ENCODE measurements around the gene GOLGA3.
"Not testable (repeated sequence)": the region's sequence is repeated elsewhere in the genome, so short reads cannot be mapped to it uniquely, and the experiment has no call there.

Gene GOLGA3

GRCh38 chr12:132828706-132829534 lies at the start of gene GOLGA3:
Gene GOLGA3, minus strand, starts transcription at chr12:132828869. Its CDS starts 6,741 bp downstream, at chr12:132822128.
- DNase-seq = peak; percentile 59

- DNase-seq = not testable (repeated sequence)
Observed at GRCh38 chr12:132874620-132875019, 46.0 kb upstream of the GOLGA3 start.

GRCh38 chr12:132874175-132874574 lies 45.5 kb upstream of the GOLGA3 start:
- no peak for DNase-seq

GRCh38 chr12:132873724-132874123 lies 45.1 kb upstream of the GOLGA3 start:
- DNase-seq = no peak

GRCh38 chr12:132872975-132873421 lies 44.3 kb upstream of the GOLGA3 start:
- DNase-seq = no peak

- DNase-seq = no peak
Observed at GRCh38 chr12:132872073-132872855, 43.6 kb upstream of the GOLGA3 start.

- DNase-seq = no peak
Observed at GRCh38 chr12:132869551-132869950, 40.9 kb upstream of the GOLGA3 start.

- no peak for DNase-seq
Observed at GRCh38 chr12:132866251-132866828, 37.7 kb upstream of the GOLGA3 start.

- DNase-seq = no peak
Observed at GRCh38 chr12:132861558-132861957, 32.9 kb upstream of the GOLGA3 start.

- no peak for DNase-seq
Observed at GRCh38 chr12:132858718-132859266, 30.1 kb upstream of the GOLGA3 start.

- not testable (repeated sequence) for DNase-seq
Observed at GRCh38 chr12:132857019-132857418, 28.4 kb upstream of the GOLGA3 start.

- DNase-seq = no peak
Observed at GRCh38 chr12:132856581-132856980, 27.9 kb upstream of the GOLGA3 start.

GRCh38 chr12:132855211-132855610 lies 26.5 kb upstream of the GOLGA3 start:
- DNase-seq = not testable (repeated sequence)

- DNase-seq = no peak
Observed at GRCh38 chr12:132853285-132854092, 24.8 kb upstream of the GOLGA3 start.

GRCh38 chr12:132852496-132852895 lies 23.8 kb upstream of the GOLGA3 start:
- no peak for DNase-seq

- no peak for DNase-seq
Observed at GRCh38 chr12:132851465-132851864, 22.8 kb upstream of the GOLGA3 start.

- no peak for DNase-seq
Observed at GRCh38 chr12:132850291-132850690, 21.6 kb upstream of the GOLGA3 start.

- no peak for DNase-seq
Observed at GRCh38 chr12:132848521-132848920, 19.9 kb upstream of the GOLGA3 start.

GRCh38 chr12:132847363-132848356 lies 19.0 kb upstream of the GOLGA3 start:
- DNase-seq = no peak

- not testable (repeated sequence) for DNase-seq
Observed at GRCh38 chr12:132844681-132845080, 16.0 kb upstream of the GOLGA3 start.

GRCh38 chr12:132842449-132843045 lies 13.9 kb upstream of the GOLGA3 start:
- DNase-seq = no peak
